NCI-H1092 treated with DMSO at 0.1 percent for 48 hours (cell line): ENCODE data around the gene TSR2.
"Not testable (repeated sequence)": the region's sequence is repeated elsewhere in the genome, so short reads cannot be mapped to it uniquely, and the experiment has no call there.

ENCODE experiments used
- DNase-seq: peaks from one replicate; lab custom pipeline; 2025; lab: John Stamatoyannopoulos, UW

Gene TSR2

GRCh38 chrX:54473993-54474859, 34.0 kb downstream of the TSR2 start:
- no peak for DNase-seq

GRCh38 chrX:54479136-54480111, 39.2 kb downstream of the TSR2 start:
- DNase-seq: peak; percentile 1

GRCh38 chrX:54482839-54483593, 42.8 kb downstream of the TSR2 start:
- DNase-seq: no peak

GRCh38 chrX:54483946-54484345, 43.7 kb downstream of the TSR2 start:
- DNase-seq: no peak

- no peak for DNase-seq
Observed at GRCh38 chrX:54484666-54485065, 44.5 kb downstream of the TSR2 start.

- not testable (repeated sequence) for DNase-seq
Observed at GRCh38 chrX:54489819-54490218, 49.6 kb downstream of the TSR2 start.

GRCh38 chrX:54492340-54492739, 52.1 kb downstream of the TSR2 start:
- DNase-seq: no peak

GRCh38 chrX:54494166-54494988, 54.2 kb downstream of the TSR2 start:
- DNase-seq: no peak
